HCT116 (cell line): ENCODE measurements around the gene TBX4. TPM values are rescaled to one million over a fixed set of nuclear protein-coding genes. Genes with fewer than 3 reads are reported as not detected.

Experiments used
- ATAC-seq: fragments of 200-7000 bp; cut with Tn5 transposase; 2 replicates; pipeline ENCODE4 v1.9.1; 2020; ENCODE audit warnings: mild to moderate bottlenecking, moderate library complexity
- BruUV-seq: library from RNA; stranded (reverse); fragments of 400-500 nt; replicated peaks from 2 replicates; lab custom pipeline; 2021; lab: Mats Ljungman, UMichigan
- CTCF ChIA-PET: fragments of 300-600 bp; sonication (Branson Sonifier 250); formaldehyde crosslinking; loops from one replicate; lab custom pipeline; 2021; ENCODE audit warnings: antibody characterized with exemption; lab: Charles Lee
- POLR2A ChIA-PET: fragments of 300-600, 350-600 bp; sonication (Branson Sonifier 250); formaldehyde crosslinking; loops from one replicate; lab custom pipeline; 2021; ENCODE audit warnings: antibody characterized with exemption; lab: Charles Lee
- RAD21 ChIA-PET, 2 experiments: fragments of 300-600 bp; sonication (Branson Sonifier 250); formaldehyde crosslinking; loops; one replicate each; lab custom pipeline; 2023; ENCODE audit warnings: low total read pairs in 2 of 2; ENCODE audit not compliant: uncharacterized antibody in 2 of 2, unreplicated experiment in 2 of 2, low non-redundant PET in 1 of 2; lab: Charles Lee
- DNase-seq: peaks from one replicate; pipeline ENCODE4 v3.0.0-alpha.2; 2010; ENCODE audit warnings: low read depth, low spot score
- H2AFZ ChIP-seq: fragments of 200-600 bp; shearing (Covaris generic), sonication (generic); 2 replicates; pipeline ENCODE4 v1.6.1; 2017; ENCODE audit warnings: low read depth, mixed run types, mixed read lengths, antibody characterized with exemption, low read length; ENCODE audit not compliant: poor library complexity, severe bottlenecking
- H3K27ac ChIP-seq: 2 replicates; pipeline ENCODE4 v1.5.1; 2012; ENCODE audit warnings: low read depth, low read length
- H3K27me3 ChIP-seq: fragments of 200-600 bp; sonication (generic); 2 replicates; pipeline ENCODE4 v1.6.1; 2016; ENCODE audit warnings: mixed run types, low read length, mixed read lengths; ENCODE audit not compliant: insufficient read depth
- H3K36me3 ChIP-seq, 2 experiments: fragments of 200-500 bp in 1 of 2; fragments of 200-600 bp in 1 of 2; sonication (Bioruptor generic) in 1 of 2; sonication (generic) in 1 of 2; 2 replicates each; pipeline versions ENCODE4 v1.5.1 to v1.6.1; 2014 to 2016; ENCODE audit warnings: low read length in 2 of 2, inconsistent platforms in 1 of 2, mixed read lengths in 1 of 2, mixed run types in 1 of 2; ENCODE audit not compliant: insufficient read depth in 2 of 2, control insufficient read depth in 1 of 2
- H3K4me1 ChIP-seq, 2 experiments: fragments of 200-600 bp in 1 of 2; sonication (generic) in 1 of 2; 2 replicates each; pipeline versions ENCODE4 v1.5.1 to v1.6.1; 2012 to 2017; ENCODE audit warnings: low read length in 2 of 2, inconsistent platforms in 1 of 2, mild to moderate bottlenecking in 1 of 2, mixed read lengths in 1 of 2, mixed run types in 1 of 2, moderate library complexity in 1 of 2; ENCODE audit not compliant: insufficient read depth in 2 of 2, control insufficient read depth in 1 of 2
- H3K4me2 ChIP-seq: fragments of 200-600 bp; sonication (generic); 2 replicates; pipeline ENCODE4 v1.6.1; 2017; ENCODE audit warnings: mixed run types, low read length, mixed read lengths
- H3K4me3 ChIP-seq, 2 experiments: fragments of 200-600 bp in 1 of 2; sonication (generic) in 1 of 2; replicated peaks in 1 of 2; 2 replicates each; pipeline ENCODE4 v1.5.1; 2011 to 2016; ENCODE audit warnings: low read length in 2 of 2, control low read depth in 1 of 2, low read depth in 1 of 2, mild to moderate bottlenecking in 1 of 2, mixed read lengths in 1 of 2, mixed run types in 1 of 2
- H3K79me2 ChIP-seq: fragments of 200-600 bp; sonication (generic); 2 replicates; pipeline ENCODE4 v1.6.1; 2017; ENCODE audit warnings: mild to moderate bottlenecking, mixed run types, low read length, moderate library complexity, mixed read lengths; ENCODE audit not compliant: insufficient read depth
- H3K9ac ChIP-seq: fragments of 200-600 bp; sonication (generic); 2 replicates; pipeline ENCODE4 v1.6.1; 2016; ENCODE audit warnings: low read length, mixed read lengths
- H3K9me2 ChIP-seq: fragments of 200-600 bp; sonication (generic), shearing (Covaris generic); 2 replicates; pipeline ENCODE4 v1.6.1; 2017; ENCODE audit warnings: mixed run types, mild to moderate bottlenecking, moderate library complexity; ENCODE audit not compliant: insufficient read depth
- H3K9me3 ChIP-seq, 2 experiments: fragments of 200-500 bp in 1 of 2; fragments of 200-600 bp in 1 of 2; sonication (Bioruptor generic) in 1 of 2; sonication (generic) in 1 of 2; 2 replicates each; pipeline ENCODE4 v1.6.1; 2014 to 2017; ENCODE audit warnings: low read length in 2 of 2, mixed read lengths in 2 of 2, inconsistent platforms in 1 of 2, low read depth in 1 of 2, mild to moderate bottlenecking in 1 of 2, mixed run types in 1 of 2, moderate library complexity in 1 of 2; ENCODE audit not compliant: control insufficient read depth in 1 of 2, insufficient read depth in 1 of 2
- H4K20me1 ChIP-seq: fragments of 200-600 bp; sonication (generic), shearing (Covaris generic); 2 replicates; pipeline ENCODE4 v1.6.1; 2017; ENCODE audit warnings: mixed run types, mild to moderate bottlenecking, moderate library complexity; ENCODE audit not compliant: insufficient read depth
- EZH2phosphoT487 ChIP-seq: fragments of 200-600 bp; IDR thresholded peaks from 2 replicates; pipeline ENCODE4 v1.6.1; 2018; ENCODE audit warnings: antibody characterized with exemption, borderline replicate concordance
- POLR2A ChIP-seq: IDR thresholded peaks from 2 replicates; pipeline ENCODE4 v1.7.0; 2011; ENCODE audit warnings: borderline replicate concordance; ENCODE audit not compliant: insufficient read depth, insufficient read length; ENCODE audit errors: extremely low read depth
- POLR2AphosphoS5 ChIP-seq: IDR thresholded peaks from 2 replicates; pipeline ENCODE4 v1.6.1; 2011; ENCODE audit warnings: mild to moderate bottlenecking, low read depth, low read length, moderate library complexity
- SRF ChIP-seq: IDR thresholded peaks from 2 replicates; pipeline ENCODE4 v1.6.1; 2012; ENCODE audit warnings: low read depth
- intact Hi-C: fragments of 100-400 bp; cut with micrococcal nuclease; formaldehyde crosslinking; loops from 2 replicates; pipeline ENCODE4 v1.10.0; 2022
- total RNA-seq: library from RNA; stranded (reverse); gene quantifications from one replicate; pipeline ENCODE4 v1.2.1, GENCODE V29; 2021; ENCODE audit not compliant: unreplicated experiment

TBX4 gene
- total RNA-seq, 1 experiment from 2014 or later: 0.27 TPM

DNA sequence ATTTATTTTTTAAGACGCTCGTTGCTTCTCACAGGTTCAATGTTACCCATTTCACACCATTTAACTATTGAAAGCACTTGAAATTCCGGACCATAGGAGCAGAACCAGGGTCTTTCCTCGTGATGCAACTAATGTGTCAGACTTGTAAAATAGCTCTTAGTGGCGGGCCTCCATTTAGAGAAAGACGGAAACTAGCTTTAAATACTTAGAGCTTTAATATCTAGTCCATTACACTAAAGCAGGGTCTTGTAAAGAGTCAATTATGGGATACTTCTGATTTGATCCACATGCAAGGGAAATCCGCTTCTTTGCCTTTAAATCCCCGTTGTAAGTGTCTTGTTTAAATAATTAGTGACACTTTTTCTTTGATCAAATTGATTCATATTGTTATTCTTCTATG is 82.2 kb downstream of the TBX4 start:
- intact Hi-C loops: no loop called here
- peaks cover 0 to 4% of the 10 kb centered on the region in 2 experiments; a peak in 1 of 4 replicates for H3K4me1 ChIP-seq
- RAD21 ChIA-PET: no interaction called here
- H2AFZ ChIP-seq: no peak overlapping the region
- ATAC-seq (no peak), DNase-seq (no peak)
- BruUV-seq: no TSS peak
- POLR2A ChIA-PET: no interaction called here
- no peaks in the 10 kb centered on the region for H3K9me2 ChIP-seq
- H3K9me3 ChIP-seq: no peaks in the 10 kb centered on the region
- no peaks in the 10 kb centered on the region for H4K20me1 ChIP-seq
- H3K4me3 ChIP-seq: no peak overlapping the region
- no peaks in the 10 kb centered on the region for H3K79me2 ChIP-seq
- CTCF ChIA-PET: no interaction called here
- no peaks in the 10 kb centered on the region for H3K27me3 ChIP-seq
- H3K27ac ChIP-seq: no peak overlapping the region
- TF ChIP-seq SRF: no peak
- TF ChIP-seq POLR2A: no peak
- no peak for TF ChIP-seq EZH2phosphoT487
- no peak for TF ChIP-seq POLR2AphosphoS5
- TF ChIP-seq, all 23 proteins: peak for 0
- no peak overlapping the region for H3K4me2 ChIP-seq
- H3K9ac ChIP-seq: no peak overlapping the region
- no peaks in the 10 kb centered on the region for H3K36me3 ChIP-seq

Other genes with a start within 250 kb of the TBX4 start
- gene TBX2, start 52.6 kb upstream of the TBX4 start, total RNA-seq: 0.71 TPM
- gene NACA2, start 138.8 kb downstream of the TBX4 start, total RNA-seq: not detected